Gastrocnemius medialis (tissue), 4 donors: ENCODE data around the gene SH3BGRL2.

Experiments used
- POLR2A ChIP-seq, 2 donors: fragments of 450-650 bp; IDR thresholded peaks; one replicate each; pipeline ENCODE4 v1.6.1; 2017; ENCODE audit warnings: antibody characterized with exemption in 2 of 2, mild to moderate bottlenecking in 2 of 2, moderate library complexity in 2 of 2
- TF ChIP-seq, protein P1 (sequence below), 5 experiments: fragments of 450-650 bp in 3 of 5; fragments of 200-600 bp in 2 of 5; sonication (generic) in 2 of 5; IDR thresholded peaks in 4 of 5; conservative IDR thresholded peaks in 1 of 5; 1 replicate in 4 of 5; 2 replicates in 1 of 5; pipeline ENCODE4 v1.5.1; 2016 to 2019; ENCODE audit warnings: antibody characterized with exemption in 5 of 5, mild to moderate bottlenecking in 3 of 5, moderate library complexity in 3 of 5

GRCh38 chr6:79625746-79626145 is 5.4 kb upstream of the SH3BGRL2 start:
- TF ChIP-seq, protein P1, sequence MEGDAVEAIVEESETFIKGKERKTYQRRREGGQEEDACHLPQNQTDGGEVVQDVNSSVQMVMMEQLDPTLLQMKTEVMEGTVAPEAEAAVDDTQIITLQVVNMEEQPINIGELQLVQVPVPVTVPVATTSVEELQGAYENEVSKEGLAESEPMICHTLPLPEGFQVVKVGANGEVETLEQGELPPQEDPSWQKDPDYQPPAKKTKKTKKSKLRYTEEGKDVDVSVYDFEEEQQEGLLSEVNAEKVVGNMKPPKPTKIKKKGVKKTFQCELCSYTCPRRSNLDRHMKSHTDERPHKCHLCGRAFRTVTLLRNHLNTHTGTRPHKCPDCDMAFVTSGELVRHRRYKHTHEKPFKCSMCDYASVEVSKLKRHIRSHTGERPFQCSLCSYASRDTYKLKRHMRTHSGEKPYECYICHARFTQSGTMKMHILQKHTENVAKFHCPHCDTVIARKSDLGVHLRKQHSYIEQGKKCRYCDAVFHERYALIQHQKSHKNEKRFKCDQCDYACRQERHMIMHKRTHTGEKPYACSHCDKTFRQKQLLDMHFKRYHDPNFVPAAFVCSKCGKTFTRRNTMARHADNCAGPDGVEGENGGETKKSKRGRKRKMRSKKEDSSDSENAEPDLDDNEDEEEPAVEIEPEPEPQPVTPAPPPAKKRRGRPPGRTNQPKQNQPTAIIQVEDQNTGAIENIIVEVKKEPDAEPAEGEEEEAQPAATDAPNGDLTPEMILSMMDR (IDR thresholded peaks at IDR 0.05 in 4 of 5, conservative IDR thresholded peaks at IDR 0.05 in 1 of 5): no peak
- no peak for TF ChIP-seq POLR2A (IDR thresholded peaks at IDR 0.05)
